Measurements from ENCODE around the gene DIS3L2.
"Not testable (repeated sequence)": the region's sequence is repeated elsewhere in the genome, so short reads cannot be mapped to it uniquely, and the experiment has no call there.

The DIS3L2 gene

DNA sequence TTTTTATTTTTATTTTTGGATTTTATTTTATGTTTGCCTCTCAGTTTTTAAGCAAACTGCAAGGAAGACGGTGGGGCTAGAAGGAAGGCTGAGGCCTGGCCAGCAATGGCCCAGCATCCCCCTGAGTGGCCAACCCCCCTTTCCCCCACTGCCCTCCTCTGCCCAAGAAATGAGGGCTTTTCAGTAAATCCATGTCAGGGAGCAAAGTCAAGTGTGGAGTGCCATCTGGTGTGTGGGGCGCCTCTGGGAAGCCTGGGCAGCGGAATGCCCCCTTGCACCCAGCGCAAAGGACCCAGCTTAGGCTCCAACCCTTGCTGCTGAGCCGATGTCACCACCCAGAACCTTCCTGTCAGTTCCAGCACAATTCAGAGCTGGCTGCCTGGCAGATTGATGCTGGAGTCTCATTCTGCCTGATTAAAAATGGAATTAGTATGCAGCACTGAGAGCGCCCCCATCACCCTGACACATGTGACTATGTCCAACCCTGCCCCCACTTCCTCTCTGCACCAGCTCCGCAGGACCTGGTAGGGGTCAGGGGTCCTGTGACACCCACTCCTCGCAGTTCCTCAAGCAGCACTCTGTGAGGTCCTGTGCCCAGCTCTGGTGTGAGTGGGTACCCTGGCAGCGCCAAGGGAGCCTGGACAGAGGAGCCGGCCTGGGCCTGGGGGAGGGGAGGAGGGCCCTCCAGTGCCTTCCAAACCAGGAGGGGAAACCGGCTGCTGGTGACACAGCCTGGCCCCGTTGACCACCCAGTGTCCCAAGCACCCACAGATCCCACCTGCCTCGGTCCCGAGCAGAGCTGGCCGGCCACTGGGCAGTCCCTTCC lies 407.8 kb downstream of the DIS3L2 start:
- no peak for DNase-seq (ENCODE audit: low read depth)

DNA sequence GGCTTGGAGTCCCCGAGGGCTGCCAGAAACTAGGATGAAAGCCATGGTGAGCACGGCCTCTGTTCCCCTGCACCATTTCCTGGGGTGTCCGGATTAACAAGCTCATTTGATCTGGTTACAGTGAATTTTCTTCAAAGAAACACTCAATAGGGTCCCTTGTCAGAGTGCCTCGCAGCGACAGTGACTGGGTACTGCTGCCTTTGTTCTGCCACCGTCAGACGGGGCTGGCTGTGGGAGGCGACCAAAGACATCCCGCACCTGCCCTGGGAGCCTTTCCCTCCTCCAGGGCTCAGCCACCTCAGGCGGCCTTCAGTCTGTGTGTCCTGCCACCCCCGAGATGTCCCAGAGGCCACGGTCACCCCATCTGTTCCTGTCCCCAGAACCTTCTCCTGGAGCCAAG lies 408.5 kb downstream of the DIS3L2 start:
- DNase-seq (ENCODE audit: low read depth), result not testable (repeated sequence)

DNA sequence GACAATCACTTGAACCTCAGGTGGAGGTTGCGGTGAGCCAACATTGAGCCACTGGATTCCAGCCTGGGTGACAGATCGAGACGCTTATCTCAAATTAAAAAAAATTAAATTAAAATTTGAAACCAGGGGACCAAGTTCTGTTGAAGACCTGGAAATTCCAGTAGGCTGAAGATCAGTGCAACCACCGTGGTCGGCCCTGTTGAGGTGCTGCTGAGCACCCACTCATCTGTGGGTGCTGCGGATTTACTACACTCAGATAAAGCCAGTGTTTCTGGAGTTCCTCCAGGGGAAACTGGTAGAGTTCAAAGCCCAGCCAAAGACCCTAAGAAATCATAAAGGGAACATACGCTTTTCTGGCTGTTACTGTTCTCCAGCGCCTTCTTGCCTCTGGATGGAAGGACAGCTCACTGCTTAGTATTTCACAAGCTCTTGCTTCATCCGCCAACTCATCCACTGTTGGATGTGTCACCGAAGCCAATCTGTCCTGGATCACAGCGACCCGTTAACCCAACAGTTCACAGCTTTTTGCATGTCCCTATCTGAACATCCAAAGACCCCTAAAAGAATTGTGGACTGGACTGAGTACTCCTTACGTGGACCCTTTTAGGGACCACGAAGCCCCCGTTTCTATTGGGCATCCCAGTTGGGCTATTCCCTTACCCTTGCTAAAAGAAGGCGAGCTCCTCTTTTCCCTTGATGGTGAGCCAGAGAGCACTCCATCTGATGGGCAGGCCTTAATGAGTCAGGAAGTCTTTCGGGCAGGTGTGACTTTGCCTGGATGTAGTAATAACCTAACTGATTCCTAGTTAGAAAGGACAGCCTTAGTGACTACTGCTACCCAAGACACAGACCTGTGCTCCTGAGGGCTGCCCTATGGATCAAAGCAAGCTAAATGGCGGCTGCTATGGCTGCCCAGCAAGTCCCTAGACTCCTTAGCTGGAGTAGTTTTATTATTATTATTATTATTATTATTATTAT lies 411.0 kb downstream of the DIS3L2 start:
- no peak for DNase-seq (ENCODE audit: low read depth)

DNA sequence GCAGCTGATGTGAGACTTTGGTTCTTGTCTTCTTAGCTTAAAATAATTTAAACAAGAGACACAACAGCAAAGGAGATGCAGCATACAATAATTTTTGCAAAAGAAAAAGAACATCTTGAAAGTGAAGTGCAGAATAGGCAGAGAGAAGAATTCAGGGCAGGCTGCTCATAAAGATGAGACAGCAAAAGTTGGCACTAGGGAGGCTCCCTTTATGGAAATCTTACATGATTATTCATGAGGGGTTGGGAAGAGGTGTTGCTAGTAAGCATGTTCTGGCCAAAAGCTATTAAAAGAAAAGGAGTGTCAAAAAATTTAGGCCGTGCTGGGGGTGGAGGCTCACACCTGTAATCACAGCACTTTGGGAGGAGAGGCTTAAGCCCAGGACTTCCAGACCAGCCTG lies 412.8 kb downstream of the DIS3L2 start:
- no peak for DNase-seq (ENCODE audit: low read depth)

DNA sequence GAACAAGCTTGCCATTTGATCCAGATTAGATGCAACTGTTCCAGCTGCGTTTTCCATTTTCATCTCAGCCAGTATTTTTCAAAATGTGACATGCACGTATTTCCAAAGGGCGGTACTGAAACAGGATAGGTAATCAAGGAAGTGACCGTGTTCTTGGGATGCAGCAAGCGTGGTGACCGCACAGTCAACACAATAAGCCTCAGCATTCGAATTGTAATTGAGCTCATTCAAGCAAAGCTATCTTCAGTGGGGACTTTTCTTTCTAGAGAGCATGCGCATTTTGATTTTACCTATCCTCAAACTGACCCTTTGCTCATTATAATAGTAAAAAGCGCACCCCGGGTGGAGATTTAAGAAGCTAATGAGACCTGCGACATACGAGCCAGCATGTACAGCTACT lies 413.7 kb downstream of the DIS3L2 start:
- no peak for DNase-seq (ENCODE audit: low read depth)

DNA sequence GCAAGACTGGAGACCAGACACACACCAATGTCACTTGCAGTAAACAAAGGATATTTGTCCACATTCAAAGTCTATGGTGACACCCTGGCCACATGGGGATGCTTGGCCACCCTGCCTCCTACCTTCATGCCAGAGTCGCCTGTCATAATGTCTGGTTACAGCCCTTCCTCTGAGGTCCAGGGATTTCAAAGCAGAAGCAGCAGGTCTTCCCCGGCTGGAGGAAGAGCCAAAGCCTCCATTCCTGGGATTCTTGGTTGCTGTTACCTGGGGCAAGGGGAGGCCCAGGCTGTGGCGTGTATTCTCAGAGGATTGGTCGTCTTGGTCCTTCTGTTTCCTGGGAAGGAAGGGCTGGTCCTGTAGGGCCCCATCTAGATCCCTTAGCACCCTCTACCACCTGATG lies 414.7 kb downstream of the DIS3L2 start:
- no peak for DNase-seq (ENCODE audit: low read depth)

DNA sequence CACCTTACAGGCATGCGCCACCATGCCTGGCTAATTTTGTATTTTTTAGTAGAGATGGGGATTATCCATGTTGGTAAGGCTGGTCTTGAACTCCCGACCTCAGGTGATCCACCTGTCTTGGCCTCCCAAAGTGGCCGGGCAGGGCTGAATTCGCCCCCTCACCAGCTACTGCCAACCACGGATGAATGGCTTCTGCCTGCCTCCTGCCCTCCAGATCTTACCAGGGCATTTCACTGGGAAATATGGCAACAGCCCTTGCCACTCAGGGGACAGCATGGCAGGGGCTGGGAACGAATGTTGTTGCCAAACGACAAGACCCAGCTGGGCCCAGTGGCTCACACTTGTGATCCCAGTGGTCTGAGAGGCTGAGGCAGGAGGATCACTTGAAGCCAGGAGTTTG lies 415.2 kb downstream of the DIS3L2 start:
- no peak for DNase-seq (ENCODE audit: low read depth)

DNA sequence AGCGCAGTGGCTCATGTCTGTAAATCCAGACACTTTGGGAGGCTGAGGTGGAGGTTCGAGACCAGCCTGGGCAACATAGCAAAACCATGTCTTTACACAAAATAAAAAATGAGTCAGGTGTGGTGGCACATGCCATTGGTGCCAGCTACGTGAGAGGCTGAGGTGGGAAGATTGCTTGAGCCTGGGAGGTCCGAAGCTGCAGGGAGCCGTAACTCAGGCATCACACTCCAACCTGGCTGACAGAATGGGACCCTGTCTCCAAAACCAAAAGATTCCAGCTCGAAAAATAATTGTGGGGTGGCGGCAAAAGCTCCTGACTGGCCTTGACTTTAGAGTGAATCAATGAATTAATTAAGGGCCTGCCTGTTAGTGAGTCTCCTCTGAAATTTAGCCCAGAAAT lies 415.8 kb downstream of the DIS3L2 start:
- no peak for DNase-seq (ENCODE audit: low read depth)

DNA sequence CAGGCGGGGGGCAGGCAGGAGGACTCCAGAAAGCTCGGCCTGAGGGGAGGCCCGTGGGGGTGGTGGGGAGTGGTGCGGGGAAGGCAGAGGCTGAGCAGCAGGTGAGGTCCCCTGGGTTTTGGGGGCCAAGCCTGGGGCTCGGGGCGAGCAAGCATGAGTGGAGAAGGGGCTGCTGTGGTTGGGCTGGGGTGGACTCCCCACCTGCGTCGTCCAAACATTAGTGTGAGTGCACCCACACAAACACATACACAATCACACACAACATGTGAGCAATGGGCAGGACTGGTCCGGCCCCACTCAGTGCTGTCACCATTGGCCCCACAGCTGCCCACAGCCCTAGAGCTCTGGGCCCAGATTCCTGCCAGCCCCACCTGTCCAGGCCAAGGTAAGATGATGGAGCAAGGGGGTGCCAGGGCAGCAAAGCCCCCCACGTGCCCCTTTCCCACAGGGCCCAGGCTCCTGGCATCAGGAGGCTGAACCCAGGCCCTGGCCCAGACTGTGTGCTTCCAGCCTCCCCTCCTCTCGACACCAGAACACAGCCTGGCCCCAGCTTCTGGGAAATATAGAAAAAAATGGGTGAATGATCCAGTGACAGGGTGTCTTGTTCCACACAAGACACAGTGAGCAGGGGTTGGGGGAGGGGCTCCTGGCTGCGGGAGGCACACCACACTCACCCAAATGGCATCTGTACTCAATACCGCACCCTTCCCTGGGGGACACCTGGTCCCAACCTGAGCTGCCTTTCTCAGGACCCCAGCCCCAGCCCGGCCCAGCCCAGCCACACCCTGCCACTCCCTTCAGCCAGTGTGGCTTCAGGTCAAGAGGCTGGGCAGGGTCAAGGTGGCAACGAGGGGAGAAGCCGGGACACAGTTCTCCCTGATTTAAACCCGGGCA lies 416.6 kb downstream of the DIS3L2 start:
- no peak for DNase-seq (ENCODE audit: low read depth)

DNA sequence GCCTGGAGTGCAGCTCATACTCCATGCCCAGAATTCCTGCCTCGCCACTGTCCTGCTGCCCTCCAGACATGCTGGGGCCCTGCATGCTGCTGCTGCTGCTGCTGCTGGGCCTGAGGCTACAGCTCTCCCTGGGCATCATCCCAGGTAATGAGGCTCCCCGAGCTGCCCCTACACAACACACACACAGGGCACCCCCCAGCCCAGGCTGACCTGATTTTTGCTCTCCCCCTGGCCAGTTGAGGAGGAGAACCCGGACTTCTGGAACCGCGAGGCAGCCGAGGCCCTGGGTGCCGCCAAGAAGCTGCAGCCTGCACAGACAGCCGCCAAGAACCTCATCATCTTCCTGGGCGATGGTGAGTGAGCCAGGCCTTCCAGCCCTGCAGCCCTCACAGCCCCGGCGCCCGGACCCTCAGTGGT lies 417.2 kb downstream of the DIS3L2 start, which contains the start of gene ALPP:
ALPP (plus strand) TSS at position 17 of the 417 bp plus-strand sequence; CDS start at position 69, 52 bp downstream.
- DNase-seq (ENCODE audit: low read depth), result not testable (repeated sequence)

DNA sequence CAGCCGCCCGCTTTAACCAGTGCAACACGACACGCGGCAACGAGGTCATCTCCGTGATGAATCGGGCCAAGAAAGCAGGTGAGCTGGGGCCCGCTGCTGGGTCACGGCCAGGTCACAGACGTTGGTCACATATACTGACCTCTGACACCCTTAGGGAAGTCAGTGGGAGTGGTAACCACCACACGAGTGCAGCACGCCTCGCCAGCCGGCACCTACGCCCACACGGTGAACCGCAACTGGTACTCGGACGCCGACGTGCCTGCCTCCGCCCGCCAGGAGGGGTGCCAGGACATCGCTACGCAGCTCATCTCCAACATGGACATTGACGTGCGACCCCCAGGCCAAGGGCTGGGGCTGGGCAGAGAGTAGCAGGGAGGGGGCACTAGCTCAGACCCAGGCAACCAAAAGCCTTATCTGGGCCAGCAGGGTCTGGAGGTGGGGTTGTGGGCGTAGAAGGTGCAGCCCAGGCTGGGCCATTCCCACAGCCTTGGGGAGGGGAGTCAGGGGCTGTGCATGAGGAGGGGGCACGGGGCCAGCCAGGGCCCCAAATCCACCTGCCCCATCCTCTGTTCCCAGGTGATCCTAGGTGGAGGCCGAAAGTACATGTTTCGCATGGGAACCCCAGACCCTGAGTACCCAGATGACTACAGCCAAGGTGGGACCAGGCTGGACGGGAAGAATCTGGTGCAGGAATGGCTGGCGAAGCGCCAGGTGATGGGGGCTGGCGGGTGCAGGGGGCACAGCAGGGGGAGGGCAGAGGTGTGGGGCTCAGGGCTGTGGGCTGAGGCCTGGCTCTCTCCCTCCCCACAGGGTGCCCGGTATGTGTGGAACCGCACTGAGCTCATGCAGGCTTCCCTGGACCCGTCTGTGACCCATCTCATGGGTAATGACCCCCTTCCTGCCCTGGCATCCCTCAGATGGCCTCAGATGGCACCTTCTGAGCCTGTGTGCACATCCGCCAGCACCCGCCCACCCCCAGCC lies 418.4 kb downstream of the DIS3L2 start:
- DNase-seq (ENCODE audit: low read depth), result not testable (repeated sequence)

DNA sequence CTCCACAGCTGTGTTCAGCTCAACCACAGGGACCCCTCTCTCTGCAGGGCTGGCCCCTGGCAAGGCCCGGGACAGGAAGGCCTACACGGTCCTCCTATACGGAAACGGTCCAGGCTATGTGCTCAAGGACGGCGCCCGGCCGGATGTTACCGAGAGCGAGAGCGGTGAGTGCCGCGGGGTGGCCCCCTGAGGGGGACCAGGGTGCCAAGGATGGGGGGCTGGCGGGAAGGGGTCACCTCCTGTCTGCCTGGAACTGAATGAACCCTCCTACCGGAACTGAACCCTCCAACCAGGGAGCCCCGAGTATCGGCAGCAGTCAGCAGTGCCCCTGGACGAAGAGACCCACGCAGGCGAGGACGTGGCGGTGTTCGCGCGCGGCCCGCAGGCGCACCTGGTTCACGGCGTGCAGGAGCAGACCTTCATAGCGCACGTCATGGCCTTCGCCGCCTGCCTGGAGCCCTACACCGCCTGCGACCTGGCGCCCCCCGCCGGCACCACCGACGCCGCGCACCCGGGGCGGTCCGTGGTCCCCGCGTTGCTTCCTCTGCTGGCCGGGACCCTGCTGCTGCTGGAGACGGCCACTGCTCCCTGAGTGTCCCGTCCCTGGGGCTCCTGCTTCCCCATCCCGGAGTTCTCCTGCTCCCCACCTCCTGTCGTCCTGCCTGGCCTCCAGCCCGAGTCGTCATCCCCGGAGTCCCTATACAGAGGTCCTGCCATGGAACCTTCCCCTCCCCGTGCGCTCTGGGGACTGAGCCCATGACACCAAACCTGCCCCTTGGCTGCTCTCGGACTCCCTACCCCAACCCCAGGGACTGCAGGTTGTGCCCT lies 419.9 kb downstream of the DIS3L2 start:
- DNase-seq (ENCODE audit: low read depth), result not testable (repeated sequence)

DNA sequence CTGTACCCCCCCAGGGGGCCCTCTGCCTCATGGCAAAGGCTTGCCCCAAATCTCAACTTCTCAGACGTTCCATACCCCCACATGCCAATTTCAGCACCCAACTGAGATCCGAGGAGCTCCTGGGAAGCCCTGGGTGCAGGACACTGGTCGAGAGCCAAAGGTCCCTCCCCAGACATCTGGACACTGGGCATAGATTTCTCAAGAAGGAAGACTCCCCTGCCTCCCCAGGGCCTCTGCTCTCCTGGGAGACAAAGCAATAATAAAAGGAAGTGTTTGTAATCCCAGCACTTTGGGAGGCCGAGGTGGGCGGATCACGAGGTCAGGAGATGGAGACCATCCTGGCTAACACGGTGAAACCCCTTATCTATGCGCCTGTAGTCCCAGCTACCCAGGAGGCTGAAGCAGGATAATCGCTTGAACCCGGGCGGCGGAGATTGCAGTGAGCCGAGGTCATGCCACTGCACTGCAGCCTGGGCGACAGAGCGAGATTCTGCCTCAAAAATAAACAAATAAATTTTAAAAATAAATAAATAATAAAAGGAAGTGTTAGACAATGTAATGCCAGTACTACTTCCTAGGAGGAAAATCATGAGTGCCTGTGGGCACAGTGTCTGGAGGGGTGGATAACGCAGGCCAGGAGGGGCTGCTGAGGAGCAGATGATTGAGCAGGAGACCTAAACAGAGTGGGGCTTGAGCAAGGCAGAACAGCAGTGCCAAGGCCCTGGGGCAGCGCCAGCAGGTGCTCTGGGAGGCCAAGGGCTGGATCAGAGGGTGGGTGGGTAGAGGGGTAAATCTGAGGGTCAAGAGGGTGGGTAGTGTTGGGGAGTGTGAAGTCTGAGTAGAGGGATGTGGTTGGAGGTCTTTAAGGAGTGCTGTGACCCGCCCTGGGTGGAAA lies 421.1 kb downstream of the DIS3L2 start:
- DNase-seq (ENCODE audit: low read depth), result no peak

DNA sequence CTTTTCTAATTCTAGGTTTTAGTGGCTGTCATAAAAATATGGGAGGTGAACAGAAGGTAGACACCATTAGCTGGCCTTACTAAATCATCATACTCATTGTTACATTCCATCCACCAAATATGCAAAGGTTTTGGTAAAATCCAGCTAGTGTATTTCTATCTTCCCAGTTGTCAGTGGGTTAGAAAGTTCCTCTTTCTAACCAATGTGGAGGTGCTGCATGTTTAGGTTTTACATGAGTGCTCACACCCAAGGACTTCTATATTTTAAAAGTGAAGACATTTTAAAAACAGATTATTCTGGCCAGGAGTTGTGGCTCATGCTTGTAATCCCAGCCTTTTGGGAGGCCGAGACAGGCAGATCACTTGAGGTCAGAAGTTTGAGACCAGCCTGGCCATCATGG lies 423.0 kb downstream of the DIS3L2 start:
- DNase-seq (ENCODE audit: low read depth), result no peak

DNA sequence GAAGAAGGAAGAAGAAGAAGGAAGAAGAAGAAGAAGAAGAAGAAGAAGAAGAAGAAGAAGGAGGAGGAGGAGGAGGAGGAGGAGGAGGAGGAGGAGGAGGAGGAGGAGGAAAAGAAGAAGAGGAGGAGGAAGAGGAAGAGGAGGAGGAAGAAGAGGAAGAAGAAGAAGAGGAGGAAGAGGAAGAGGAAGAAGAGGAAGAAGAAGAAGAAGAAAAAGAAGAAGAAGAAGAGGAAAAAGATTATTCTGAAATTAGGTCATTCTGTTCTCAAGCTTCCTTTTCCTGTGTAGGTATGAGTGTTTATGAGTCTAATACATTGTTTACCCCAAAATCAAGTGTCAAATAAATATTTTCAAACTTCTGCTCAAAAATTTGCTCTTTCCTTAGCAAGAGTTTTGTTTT lies 423.5 kb downstream of the DIS3L2 start:
- not testable (repeated sequence) for DNase-seq (ENCODE audit: low read depth)

DNA sequence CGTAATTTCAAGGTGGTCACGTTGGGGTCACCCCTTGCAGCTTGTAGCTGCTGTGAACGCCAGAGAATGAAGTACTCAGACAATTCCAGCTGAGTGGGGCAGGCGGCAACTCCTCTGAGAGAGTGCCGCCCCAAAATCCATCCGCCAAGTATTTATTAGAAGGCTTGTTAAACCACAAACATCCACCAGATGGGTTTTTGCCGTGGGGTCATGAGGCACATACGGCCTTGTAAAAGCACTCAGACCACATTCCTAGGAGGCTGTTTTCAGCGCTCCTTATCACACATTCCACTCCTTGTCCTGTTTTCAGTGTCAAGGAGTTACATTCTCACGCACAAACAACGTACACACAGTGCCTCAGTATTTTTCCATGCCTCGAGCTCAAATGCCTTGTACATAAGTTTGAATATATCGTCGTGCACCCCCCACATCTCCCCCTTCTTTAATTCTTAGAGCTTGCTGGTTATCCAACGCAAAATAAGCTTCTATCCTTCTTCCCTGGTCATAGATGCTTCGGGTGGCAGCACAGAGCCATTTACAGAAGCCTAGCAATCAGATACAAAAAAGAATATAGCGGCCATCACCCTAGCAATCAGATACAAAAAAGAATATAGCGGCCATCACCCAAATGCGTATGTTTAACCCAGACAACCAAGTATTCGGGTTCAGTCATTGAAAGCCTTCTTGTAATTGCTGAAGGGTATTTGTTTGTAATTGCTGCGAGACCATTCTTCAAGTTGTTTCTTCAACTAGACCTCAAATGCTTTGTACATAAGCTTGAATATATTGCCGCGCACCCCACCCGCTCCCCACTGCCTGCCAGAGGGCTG lies 424.4 kb downstream of the DIS3L2 start:
- no peak for DNase-seq (ENCODE audit: low read depth)

DNA sequence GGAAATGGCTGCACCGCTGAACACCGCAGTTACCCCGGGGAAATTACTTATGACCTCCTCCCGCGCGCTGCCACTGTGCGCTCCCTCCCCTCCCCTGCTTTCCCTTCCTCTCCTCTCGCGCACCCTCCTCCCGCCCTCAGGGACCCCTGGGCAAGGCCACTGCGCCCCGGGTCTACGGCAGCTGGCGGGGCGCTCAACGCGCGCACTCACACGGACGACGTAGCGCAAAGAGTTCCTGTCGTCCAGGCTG lies 424.9 kb downstream of the DIS3L2 start:
- no peak for DNase-seq (ENCODE audit: low read depth)
